ENCODE data around the gene HAUS7. TPM values are rescaled to one million over a fixed set of nuclear protein-coding genes. Genes with fewer than 3 reads are reported as not detected.

HAUS7 gene
- polyA plus RNA-seq, 1 donor from 2014 or later = 27.7 TPM

DNA sequence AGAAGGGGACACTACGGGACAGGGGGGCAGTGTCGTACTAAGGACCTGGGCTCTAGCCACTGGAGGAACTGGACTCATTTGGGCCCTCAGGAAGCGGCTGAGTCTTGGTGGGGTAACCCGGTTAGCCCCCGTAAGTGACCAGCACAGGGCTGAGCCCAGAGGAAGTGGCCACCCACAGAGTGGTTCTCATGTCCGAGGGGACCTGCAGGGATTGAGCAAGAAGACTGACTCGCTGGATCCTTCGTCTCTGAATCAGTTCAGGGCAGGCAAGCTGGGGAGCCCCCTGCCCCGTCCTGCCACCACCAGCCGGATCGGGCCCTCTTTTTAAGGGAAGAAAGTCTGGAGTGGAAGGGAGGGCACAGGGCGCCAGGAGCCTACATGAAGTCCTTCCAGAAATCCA, 23.7 kb upstream of the HAUS7 start:
- Histone ChIP-seq H3K4me2 (ENCODE audit: low read length) (no peak overlapping the region), H3K36me3 (ENCODE audit: insufficient read depth, low read length) (no peaks in the 10 kb centered on the region), H3K9ac (ENCODE audit: low read length) (no peak overlapping the region), H3F3A (ENCODE audit: insufficient read depth, low read length, poor library complexity, severe bottlenecking) (no peaks in the 10 kb centered on the region), H3K27me3 (ENCODE audit: insufficient read depth, low read depth, low read length) (no peaks in the 10 kb centered on the region), H3K27ac (ENCODE audit: low read length) (no peak overlapping the region), H3K9me2 (ENCODE audit: insufficient read depth, low read length) (no peaks in the 10 kb centered on the region), H3K4me3 (ENCODE audit: low read length) (no peak overlapping the region), H4K20me1 (ENCODE audit: insufficient read depth) (no peaks in the 10 kb centered on the region), H3K9me3 (ENCODE audit: low read length) (no peaks in the 10 kb centered on the region), H3K79me2 (replicated peaks; ENCODE audit: insufficient read depth, low read length) (no peaks in the 10 kb centered on the region), H2AFZ (ENCODE audit: low read depth, low read length) (no peak overlapping the region)
- TF ChIP-seq EZH2 (IDR thresholded peaks at IDR 0.05; ENCODE audit: borderline replicate concordance, insufficient read depth, low read length, poor library complexity, severe bottlenecking) (no peak), MXI1 (conservative IDR thresholded peaks at IDR 0.05; ENCODE audit: poor library complexity, severe bottlenecking) (no peak), EP300 (conservative IDR thresholded peaks at IDR 0.05; ENCODE audit: poor library complexity, severe bottlenecking) (no peak), POLR2AphosphoS5 (IDR thresholded peaks at IDR 0.05) (no peak), SMC3 (conservative IDR thresholded peaks at IDR 0.05; ENCODE audit: poor library complexity) (no peak), RAD21 (conservative IDR thresholded peaks at IDR 0.05) (no peak), TAF1 (IDR thresholded peaks at IDR 0.05; ENCODE audit: low read depth) (no peak)
- TF ChIP-seq, protein P1, sequence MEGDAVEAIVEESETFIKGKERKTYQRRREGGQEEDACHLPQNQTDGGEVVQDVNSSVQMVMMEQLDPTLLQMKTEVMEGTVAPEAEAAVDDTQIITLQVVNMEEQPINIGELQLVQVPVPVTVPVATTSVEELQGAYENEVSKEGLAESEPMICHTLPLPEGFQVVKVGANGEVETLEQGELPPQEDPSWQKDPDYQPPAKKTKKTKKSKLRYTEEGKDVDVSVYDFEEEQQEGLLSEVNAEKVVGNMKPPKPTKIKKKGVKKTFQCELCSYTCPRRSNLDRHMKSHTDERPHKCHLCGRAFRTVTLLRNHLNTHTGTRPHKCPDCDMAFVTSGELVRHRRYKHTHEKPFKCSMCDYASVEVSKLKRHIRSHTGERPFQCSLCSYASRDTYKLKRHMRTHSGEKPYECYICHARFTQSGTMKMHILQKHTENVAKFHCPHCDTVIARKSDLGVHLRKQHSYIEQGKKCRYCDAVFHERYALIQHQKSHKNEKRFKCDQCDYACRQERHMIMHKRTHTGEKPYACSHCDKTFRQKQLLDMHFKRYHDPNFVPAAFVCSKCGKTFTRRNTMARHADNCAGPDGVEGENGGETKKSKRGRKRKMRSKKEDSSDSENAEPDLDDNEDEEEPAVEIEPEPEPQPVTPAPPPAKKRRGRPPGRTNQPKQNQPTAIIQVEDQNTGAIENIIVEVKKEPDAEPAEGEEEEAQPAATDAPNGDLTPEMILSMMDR (IDR thresholded peaks at IDR 0.05; ENCODE audit: poor library complexity, severe bottlenecking) = no peak
- TF ChIP-seq, protein P2, sequence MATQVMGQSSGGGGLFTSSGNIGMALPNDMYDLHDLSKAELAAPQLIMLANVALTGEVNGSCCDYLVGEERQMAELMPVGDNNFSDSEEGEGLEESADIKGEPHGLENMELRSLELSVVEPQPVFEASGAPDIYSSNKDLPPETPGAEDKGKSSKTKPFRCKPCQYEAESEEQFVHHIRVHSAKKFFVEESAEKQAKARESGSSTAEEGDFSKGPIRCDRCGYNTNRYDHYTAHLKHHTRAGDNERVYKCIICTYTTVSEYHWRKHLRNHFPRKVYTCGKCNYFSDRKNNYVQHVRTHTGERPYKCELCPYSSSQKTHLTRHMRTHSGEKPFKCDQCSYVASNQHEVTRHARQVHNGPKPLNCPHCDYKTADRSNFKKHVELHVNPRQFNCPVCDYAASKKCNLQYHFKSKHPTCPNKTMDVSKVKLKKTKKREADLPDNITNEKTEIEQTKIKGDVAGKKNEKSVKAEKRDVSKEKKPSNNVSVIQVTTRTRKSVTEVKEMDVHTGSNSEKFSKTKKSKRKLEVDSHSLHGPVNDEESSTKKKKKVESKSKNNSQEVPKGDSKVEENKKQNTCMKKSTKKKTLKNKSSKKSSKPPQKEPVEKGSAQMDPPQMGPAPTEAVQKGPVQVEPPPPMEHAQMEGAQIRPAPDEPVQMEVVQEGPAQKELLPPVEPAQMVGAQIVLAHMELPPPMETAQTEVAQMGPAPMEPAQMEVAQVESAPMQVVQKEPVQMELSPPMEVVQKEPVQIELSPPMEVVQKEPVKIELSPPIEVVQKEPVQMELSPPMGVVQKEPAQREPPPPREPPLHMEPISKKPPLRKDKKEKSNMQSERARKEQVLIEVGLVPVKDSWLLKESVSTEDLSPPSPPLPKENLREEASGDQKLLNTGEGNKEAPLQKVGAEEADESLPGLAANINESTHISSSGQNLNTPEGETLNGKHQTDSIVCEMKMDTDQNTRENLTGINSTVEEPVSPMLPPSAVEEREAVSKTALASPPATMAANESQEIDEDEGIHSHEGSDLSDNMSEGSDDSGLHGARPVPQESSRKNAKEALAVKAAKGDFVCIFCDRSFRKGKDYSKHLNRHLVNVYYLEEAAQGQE (IDR thresholded peaks at IDR 0.05; ENCODE audit: borderline replicate concordance) = no peak

DNA sequence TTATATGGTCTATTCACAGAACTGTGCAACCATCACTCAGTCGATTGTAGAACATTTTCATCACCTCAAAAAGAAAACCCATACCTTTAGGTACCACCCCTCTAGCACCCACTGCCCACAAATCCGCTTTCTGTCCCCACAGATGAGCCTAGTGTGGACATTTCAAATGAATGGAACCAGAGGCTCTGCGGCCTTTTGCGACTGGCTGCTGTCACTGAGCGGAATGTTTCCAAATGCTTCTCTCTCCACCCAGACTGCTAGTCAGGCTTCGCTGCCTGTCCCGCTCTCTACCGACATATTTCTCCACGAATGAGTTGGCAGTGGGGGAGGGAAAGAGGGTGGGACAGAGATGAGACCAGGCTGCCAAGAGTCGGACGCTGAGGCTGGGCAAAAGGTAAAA, 22.7 kb upstream of the HAUS7 start:
- H3K9ac ChIP-seq (ENCODE audit: low read length) = no peak overlapping the region
- no peaks in the 10 kb centered on the region for H3K9me3 ChIP-seq (ENCODE audit: low read length)
- no peaks in the 10 kb centered on the region for H4K20me1 ChIP-seq (ENCODE audit: insufficient read depth)
- TF ChIP-seq SMC3 (conservative IDR thresholded peaks at IDR 0.05; ENCODE audit: poor library complexity) (no peak), EZH2 (IDR thresholded peaks at IDR 0.05; ENCODE audit: borderline replicate concordance, insufficient read depth, low read length, poor library complexity, severe bottlenecking) (no peak), EP300 (conservative IDR thresholded peaks at IDR 0.05; ENCODE audit: poor library complexity, severe bottlenecking) (no peak), TAF1 (IDR thresholded peaks at IDR 0.05; ENCODE audit: low read depth) (no peak), MXI1 (conservative IDR thresholded peaks at IDR 0.05; ENCODE audit: poor library complexity, severe bottlenecking) (no peak), POLR2AphosphoS5 (IDR thresholded peaks at IDR 0.05) (no peak)
- TF ChIP-seq, protein P2 (IDR thresholded peaks at IDR 0.05; ENCODE audit: borderline replicate concordance) = no peak
- TF ChIP-seq, protein P1 (IDR thresholded peaks at IDR 0.05; ENCODE audit: poor library complexity, severe bottlenecking) = no peak
- H2AFZ ChIP-seq (ENCODE audit: low read depth, low read length) = no peak overlapping the region
- H3K36me3 ChIP-seq (ENCODE audit: insufficient read depth, low read length) = no peaks in the 10 kb centered on the region
- no peaks in the 10 kb centered on the region for H3K9me2 ChIP-seq (ENCODE audit: insufficient read depth, low read length)
- no peaks in the 10 kb centered on the region for H3F3A ChIP-seq (ENCODE audit: insufficient read depth, low read length, poor library complexity, severe bottlenecking)
- no peak overlapping the region for H3K27ac ChIP-seq (ENCODE audit: low read length)
- H3K4me2 ChIP-seq (ENCODE audit: low read length) = no peak overlapping the region
- H3K79me2 ChIP-seq (replicated peaks; ENCODE audit: insufficient read depth, low read length) = no peaks in the 10 kb centered on the region
- H3K27me3 ChIP-seq (ENCODE audit: insufficient read depth, low read depth, low read length) = no peaks in the 10 kb centered on the region
- H3K4me3 ChIP-seq (ENCODE audit: low read length) = no peak overlapping the region

Measured in neural cell (in vitro differentiated cells).